ENCODE measurements around the gene BIRC5. TPM values are rescaled to one million over a fixed set of nuclear protein-coding genes. Genes with fewer than 3 reads are reported as not detected.

BIRC5 gene
- total RNA-seq, 4 donors from 2014 or later = 2.2 to 2.9 TPM; not detected in 2

GRCh38 chr17:78172249-78173051, 41.6 kb upstream of the BIRC5 start:
- TF ChIP-seq, protein P1, sequence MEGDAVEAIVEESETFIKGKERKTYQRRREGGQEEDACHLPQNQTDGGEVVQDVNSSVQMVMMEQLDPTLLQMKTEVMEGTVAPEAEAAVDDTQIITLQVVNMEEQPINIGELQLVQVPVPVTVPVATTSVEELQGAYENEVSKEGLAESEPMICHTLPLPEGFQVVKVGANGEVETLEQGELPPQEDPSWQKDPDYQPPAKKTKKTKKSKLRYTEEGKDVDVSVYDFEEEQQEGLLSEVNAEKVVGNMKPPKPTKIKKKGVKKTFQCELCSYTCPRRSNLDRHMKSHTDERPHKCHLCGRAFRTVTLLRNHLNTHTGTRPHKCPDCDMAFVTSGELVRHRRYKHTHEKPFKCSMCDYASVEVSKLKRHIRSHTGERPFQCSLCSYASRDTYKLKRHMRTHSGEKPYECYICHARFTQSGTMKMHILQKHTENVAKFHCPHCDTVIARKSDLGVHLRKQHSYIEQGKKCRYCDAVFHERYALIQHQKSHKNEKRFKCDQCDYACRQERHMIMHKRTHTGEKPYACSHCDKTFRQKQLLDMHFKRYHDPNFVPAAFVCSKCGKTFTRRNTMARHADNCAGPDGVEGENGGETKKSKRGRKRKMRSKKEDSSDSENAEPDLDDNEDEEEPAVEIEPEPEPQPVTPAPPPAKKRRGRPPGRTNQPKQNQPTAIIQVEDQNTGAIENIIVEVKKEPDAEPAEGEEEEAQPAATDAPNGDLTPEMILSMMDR (IDR thresholded peaks at IDR 0.05; ENCODE audit: low read depth) = no peak

DNA sequence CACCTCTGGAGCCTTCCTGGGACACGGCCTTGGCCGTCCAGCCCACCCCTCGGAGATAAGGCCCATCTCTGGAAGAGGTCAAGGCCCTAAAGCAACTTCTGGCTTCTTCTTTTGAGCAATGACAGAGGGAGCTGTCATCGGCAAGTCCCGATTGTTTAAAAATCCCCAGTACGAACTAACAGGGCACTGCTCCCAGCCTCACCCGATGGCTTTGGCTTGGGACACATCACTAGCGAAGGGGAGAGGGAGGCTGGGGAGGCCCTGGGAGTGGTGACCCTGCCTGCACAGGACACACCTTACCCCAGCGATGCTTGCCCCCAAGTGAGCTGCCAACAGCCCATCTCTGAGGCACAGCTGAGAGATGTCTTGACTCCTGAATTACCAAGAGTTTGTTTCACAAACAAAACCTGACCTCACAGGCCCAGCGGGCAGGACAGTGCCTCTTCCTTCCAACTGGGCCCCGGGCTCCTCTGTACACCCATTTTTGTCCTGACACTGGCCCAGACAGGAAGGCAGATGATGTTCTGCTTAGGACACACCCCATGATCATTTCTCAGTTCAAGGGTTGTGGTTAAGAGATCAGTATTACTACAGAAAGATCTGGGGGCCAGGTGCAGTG, 40.8 kb upstream of the BIRC5 start:
- TF ChIP-seq, protein P1 (IDR thresholded peaks at IDR 0.05; ENCODE audit: low read depth) = no peak

DNA sequence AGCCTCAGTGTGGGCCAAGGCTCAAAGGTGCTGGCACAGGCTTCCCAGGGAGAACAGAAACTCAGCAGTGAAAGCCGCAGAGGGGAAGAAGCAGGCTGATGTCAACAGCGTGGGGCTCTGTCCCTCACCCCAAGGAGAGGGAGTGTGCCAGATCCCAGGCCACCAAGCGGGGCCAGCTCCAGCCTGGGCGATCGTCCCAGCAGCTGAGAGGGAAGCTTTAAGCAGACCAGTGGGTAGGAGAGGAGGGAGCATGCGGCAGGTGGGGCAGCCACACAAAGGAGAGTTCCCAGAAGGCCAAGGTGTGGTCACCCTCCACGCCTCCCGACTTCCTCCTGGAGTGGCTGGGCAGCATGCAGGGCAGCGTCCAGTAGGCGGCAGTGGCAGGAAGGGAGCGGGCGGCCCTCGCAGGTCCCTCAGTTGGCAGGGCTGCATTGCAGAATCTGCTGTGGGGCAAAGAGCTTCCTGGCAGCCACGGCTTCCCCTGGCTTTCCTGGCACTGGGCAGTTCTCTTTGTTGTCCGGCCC, 39.6 kb upstream of the BIRC5 start:
- TF ChIP-seq, protein P1 (IDR thresholded peaks at IDR 0.05; ENCODE audit: low read depth) = no peak

DNA sequence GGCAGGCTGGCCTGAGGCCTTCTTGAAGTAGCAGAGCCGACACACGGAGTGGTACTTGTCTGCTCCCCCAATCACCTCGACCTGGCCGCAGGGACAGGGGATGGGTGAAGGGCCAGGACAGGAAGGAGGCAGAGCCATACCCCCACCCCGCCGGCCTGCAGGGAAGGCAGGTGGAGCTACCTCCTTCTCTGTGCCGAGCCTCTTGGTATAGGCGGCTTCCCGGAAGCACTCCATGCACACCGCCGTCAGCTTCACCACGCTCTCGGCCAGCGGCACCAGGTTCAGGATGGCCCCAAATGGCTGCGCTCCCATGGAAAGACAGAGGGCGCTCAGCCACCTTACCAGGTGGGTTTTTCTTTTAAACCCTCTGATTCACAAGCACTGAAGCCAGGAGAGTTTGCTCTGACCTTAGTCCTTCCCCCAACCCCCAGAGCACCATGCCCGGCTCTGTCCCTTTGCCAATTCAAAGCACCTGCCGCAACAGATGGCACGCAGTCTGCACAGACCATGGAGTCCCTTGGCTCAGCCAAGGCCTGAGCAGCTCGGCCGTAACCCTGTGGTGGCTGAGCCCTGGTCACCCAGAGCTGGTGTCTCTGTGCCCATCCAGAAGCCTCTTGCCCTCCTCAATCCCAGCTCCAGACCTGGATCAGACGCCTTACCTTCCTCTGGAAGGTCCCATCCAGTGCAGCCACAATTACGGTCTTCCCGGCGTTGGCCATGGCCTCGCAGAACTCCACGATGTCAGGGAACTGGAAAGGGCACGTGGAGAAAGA, 39.0 kb upstream of the BIRC5 start:
- TF ChIP-seq, protein P1 (IDR thresholded peaks at IDR 0.05; ENCODE audit: low read depth) = no peak

DNA sequence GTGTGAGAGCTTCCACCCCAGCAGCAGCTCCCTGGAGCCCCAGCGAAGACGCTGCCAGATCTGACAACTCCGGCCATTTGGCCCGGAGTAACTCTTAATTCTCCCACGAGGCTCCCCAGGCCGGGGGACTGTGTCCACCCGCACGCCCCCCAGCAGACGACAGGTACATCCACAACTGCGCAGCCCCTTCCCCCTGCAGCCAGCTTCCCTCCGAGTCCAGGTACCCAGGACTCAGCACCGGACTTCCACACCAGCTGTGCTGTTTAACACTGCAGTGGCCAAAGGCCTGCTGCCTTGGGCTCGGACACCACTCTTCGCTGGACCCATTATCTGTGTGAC, 38.4 kb upstream of the BIRC5 start:
- TF ChIP-seq, protein P1 (IDR thresholded peaks at IDR 0.05; ENCODE audit: low read depth) = no peak

GRCh38 chr17:78176548-78177025, 37.5 kb upstream of the BIRC5 start:
- TF ChIP-seq, protein P1 (IDR thresholded peaks at IDR 0.05; ENCODE audit: low read depth) = no peak

- TF ChIP-seq, protein P1 (IDR thresholded peaks at IDR 0.05; ENCODE audit: low read depth) = no peak
Measured at GRCh38 chr17:78179372-78179771, 34.7 kb upstream of the BIRC5 start.

Measured in subcutaneous adipose tissue (tissue), 4 donors.